RWPE1 (cell line): ENCODE measurements around the gene VEGFC.

ENCODE experiments used
- CTCF ChIA-PET: fragments of 350-600 bp; sonication (Branson Sonifier 250); formaldehyde crosslinking; extraction: SDS; loops from one replicate; lab custom pipeline; 2021; lab: Yijun Ruan, JAX
- POLR2A ChIA-PET: fragments of 400-600 bp; formaldehyde crosslinking; extraction: SDS; loops from one replicate; lab custom pipeline; 2020; ENCODE audit warnings: antibody characterized with exemption; ENCODE audit not compliant: low non-redundant PET; lab: Yijun Ruan, JAX
- DNase-seq: peaks from one replicate; pipeline ENCODE4 v3.0.0; 2012; ENCODE audit warnings: low spot score
- H3K27ac ChIP-seq: fragments of 450-650 bp; 2 replicates; pipeline ENCODE4 v1.5.1; 2017
- CTCF ChIP-seq: fragments of 450-650 bp; conservative IDR thresholded peaks from 2 replicates; pipeline ENCODE4 v1.5.1; 2017; ENCODE audit warnings: low read depth, mild to moderate bottlenecking

Gene VEGFC

DNA sequence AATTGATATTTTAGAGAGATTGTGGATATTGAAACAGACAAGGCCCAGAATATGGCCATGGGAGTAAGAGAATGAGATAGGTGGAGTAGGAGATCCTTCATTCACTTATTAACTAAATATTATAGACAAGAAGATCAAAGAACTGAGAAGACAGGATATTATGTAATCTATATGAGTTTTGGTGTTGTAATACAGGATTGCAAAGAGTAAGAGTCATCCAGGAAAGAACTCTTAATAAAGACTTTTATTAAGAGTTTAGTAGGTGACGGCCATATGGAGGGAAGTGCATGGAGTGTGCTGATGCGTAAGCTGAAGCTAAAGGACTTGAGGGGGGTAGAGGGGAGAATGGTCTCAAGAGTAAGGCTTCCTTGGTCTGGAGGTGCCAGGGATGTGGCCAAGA lies 153.7 kb downstream of the VEGFC start:
- TF ChIP-seq CTCF = no peak
- DNase-seq = peak; percentile 34
- POLR2A ChIA-PET = no interaction called here
- CTCF ChIA-PET = no interaction called here
- no peak overlapping the region for H3K27ac ChIP-seq

GRCh38 chr4:176636292-176636691 lies 156.4 kb downstream of the VEGFC start:
- ChIA-PET CTCF (interaction anchor here (0.6 kb wide), 1 partner anchor 28 kb away, joined by 3 read pairs; no protein-coding TSS in a partner anchor), POLR2A (no interaction called here)
- TF ChIP-seq CTCF = no peak
- no peak overlapping the region for H3K27ac ChIP-seq
- DNase-seq = no peak

- no peak overlapping the region for H3K27ac ChIP-seq
- POLR2A ChIA-PET = no interaction called here
- peak; percentile 67 for DNase-seq
- CTCF ChIA-PET = interaction anchor here (0.5 kb wide), 1 partner anchor 498 kb away, joined by 3 read pairs; no protein-coding TSS in a partner anchor
- TF ChIP-seq CTCF = no peak
Observed at GRCh38 chr4:176635372-176636261, 157.1 kb downstream of the VEGFC start.
